CD4-positive, alpha-beta T cell treated with Interferon alpha-2 for 1 hour (primary cell): ENCODE measurements around the gene TMSB15A.
"Not testable (repeated sequence)": the region's sequence is repeated elsewhere in the genome, so short reads cannot be mapped to it uniquely, and the experiment has no call there.

ENCODE experiments used
- DNase-seq, 2 donors: peaks; one replicate each; pipeline ENCODE4 v3.0.0-alpha.2; 2020 to 2022

Gene TMSB15A

DNA sequence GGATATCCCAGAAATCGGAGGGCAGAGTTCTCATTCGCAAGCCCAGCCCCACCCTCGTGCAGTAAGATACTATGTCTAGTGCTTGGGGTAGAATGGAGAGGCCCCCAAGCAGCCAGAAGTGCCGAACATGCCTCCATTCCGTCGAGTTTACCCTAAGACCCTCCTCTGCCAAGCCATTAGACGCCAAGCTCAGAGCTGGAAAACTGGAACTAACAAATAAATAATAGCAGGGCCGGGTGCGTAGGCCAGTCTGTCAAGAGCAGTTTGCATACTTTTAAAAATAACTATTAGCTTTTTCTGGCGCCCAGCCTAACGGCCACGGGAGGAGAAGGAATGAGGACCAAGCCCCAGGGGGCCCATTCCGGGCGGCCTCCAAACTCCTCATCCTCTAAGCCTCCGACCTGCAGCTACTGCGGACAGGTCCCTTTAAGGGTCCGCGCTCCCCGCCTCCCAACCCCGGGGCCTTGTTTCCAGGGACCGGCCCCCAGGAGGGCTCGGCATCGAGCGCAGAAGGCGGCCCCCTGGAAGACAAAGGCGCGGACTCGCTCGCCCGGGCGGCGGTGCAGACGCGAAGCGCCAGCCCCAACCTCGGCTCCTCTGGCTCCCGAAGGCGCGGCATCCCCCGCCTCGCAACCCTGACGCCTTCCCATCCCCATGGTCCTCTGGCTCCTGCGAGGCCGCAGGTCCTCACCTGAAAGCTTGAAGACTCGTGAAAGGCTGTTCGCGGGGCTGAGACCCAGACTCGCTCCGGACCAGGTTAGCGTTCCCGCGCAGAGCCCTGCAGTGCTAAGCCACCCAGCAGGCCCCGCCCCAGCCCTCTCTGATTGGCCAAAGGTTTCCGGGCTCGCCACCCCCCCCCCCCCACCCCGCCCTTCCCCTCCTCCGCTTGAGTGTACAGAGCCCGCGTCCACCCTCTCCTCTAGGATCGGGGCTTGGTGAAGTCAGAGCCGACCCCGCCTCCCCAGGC is at the start of gene TMSB15A:
TMSB15A (minus strand) TSS at position 765 of the 967 bp plus-strand sequence.
- DNase-seq, result peak; percentile 36 to 52

DNA sequence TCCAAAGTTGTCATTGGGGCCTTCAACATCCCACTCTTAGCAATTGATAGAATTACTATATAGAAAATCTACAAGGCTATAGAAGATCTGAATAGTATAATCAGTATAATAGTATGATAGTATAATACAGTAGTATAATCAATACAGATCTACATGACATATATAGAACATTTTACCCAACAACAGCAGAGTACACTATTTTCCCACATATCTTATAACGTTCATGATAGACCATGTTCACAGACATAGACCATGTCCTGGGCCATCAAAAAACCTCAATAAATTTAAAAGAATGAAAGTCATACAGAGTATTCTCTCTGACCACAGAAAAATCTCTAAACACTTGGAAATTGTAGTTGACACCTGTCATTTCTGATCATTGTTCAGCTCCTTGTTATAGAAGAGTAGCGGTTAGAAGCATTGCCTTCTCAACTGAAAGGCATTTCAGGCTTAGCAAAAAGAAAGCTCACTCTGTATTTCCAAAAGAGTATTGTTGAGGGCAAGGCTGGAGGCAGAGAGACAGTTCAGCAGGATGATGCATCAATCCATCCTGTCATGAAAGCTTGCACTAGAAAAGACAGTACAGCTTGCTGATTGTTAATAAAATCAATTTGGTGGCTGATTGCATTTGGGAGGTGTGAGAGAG is 44.0 kb upstream of the TMSB15A start:
- no peak for DNase-seq

DNA sequence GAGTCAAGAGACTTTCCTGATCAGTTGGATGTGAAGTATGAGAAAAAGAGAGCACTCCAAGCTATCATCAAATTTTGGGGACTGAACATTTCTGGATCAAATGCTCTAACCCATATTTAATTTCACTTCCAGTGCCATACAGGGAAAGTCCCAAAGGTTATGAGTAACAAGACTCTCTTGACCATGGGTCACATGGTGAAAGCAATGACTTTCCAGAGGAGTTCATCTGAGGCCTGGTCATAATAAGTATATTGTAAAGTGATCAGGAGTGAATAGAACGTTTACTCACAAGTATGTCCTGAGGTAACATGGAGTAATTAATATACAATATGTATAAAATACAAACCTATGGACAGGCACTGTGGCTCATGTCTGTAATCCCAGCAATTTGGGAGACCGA is 42.1 kb upstream of the TMSB15A start:
- no peak for DNase-seq

DNA sequence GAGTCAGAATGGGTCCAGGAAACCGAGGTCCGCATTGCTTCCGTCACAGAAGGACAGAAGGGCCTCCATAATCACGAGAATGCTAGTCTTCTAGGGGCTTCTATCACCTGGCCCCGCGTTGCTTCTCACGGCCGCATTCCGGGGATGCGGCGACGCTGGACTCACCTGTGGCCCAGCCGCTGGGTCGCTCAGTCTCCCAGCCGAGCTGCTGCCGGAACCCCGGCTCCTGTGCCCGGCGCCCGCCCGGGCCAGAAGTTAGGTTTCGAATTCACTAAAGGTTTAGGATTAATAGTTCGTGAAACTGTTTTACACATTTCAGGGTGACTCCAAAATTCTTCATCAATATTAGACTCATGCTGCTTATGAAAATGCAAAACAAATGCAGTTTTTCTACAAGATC is 31.7 kb upstream of the TMSB15A start:
- DNase-seq, result no peak

DNA sequence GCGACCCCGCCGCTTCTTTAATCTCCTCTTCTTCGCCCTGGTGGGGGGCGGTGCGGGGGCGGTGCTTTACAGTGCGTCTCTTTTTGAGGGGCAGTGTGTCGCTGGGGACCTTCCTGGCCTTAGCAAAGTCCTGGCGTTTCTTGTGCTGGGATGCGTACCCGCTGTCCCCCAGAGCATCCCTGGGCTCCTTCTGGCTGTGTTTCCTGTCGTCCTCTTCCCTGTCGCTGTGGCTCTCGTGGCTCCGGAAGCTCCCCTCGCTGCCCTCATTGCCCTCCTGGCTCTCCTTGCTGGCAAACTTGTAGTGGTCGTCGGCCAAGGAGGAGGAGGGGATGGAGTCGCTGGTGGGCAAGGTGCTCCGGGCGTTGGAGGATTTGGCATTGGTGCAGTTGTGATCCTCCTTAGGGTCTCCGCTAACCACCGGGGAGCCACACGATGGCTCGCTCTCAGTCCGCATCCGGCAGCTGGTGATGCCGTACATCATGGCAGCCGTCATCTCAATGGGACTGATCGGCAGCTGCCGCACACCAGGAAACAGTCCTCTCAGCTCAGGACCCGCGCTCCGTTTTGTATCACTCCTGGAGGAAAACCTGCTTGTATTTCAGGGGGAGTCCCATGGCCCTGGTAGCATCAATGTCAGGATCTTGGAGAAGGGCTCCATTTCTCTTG is 30.4 kb upstream of the TMSB15A start:
- peak in 1 of 2 donors; percentile 8 for DNase-seq

DNA sequence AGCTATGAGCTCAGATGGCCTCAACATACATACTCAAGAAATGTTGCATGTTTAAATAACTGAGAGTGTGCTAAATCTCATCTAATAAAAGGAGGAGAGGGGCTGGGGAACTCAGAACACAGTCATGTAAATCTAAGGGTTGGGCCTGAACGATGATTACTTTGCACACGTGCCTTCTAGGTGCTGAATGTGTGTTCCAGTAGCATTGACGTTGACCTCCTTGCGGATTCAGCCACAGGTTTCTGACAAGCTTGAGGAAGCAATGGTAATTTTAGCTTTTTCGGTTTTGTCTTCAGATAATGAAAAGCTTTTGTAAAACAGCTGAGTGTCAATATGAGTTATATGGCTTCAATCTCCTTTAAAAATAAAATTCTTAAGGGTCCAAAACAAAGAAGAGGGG is 29.6 kb upstream of the TMSB15A start:
- not testable (repeated sequence) for DNase-seq

DNA sequence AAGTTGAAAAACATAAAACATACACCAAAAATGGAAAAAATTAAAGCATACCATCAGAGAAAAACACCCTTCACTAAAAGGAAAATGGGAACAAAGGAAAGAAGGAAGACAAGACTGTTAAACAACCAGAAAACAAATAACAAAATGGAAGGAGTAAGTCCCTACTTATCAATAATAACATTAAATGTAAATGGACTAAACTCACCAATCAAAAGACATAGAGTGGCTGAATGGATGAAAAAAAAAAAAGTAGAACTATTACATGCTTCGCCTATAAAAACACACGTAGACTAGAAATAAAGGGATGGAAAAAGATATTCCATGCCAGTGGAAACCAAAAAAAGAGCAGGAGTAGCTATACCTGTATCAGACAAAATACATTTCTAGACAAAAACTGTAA is 19.4 kb upstream of the TMSB15A start:
- no peak for DNase-seq

DNA sequence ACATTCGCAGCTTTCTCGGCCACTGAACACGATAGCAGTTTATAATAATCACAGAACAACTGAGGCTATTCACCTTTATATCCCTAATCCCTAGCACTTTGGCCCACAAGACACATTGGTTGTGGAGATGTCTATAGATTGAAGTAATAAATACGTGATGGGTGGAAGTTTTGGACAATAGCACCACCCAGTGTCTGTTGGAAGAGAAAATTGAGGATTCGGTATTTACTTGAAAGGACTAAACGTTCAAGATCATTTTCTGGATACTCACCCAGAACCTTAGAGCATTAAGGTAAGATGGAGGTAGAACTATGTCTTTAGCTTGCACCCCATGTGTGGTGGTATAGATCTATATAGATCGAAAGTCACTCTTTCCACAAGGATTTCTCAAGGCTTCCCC is 787 bp upstream of the TMSB15A start:
- no peak for DNase-seq

DNA sequence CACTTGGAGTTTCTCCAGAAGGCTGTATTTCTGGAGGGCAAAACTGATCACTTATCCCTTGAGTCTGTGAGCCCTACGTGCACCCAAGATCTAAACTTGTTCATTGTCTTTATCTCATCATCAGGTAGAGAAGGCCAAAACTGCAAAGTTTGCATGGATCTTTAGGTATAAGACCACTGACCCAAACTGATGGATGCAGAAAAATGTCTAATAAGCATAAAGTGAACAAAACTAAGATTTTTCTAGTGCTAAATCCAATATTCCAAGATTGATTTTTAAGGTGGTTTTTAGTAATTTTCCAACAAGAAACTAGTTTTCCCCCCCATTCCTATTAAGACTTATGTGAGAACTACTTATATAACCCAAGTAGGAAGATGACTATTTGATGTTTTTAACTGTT is 2.0 kb downstream of the TMSB15A start:
- no peak for DNase-seq

DNA sequence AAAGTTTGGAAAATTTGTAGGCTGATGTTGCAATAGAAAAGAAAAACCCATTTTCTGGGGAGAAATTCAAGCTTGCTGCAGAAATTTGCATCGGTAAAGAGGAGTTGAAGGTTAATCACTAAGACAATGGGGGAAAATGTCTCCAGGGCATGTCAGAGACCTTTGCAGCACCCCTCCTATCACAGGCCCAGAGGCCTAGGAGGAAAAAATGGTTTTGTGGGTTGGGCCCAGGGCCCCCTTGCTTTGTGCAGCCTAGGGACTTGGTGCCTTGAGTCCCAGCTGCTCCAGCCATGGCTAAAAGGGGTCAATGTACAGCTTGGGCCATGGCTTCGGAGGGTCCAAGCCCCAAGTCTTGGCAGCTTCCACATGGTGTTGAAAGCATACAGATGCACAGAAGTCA is 17.8 kb downstream of the TMSB15A start:
- DNase-seq, result no peak

DNA sequence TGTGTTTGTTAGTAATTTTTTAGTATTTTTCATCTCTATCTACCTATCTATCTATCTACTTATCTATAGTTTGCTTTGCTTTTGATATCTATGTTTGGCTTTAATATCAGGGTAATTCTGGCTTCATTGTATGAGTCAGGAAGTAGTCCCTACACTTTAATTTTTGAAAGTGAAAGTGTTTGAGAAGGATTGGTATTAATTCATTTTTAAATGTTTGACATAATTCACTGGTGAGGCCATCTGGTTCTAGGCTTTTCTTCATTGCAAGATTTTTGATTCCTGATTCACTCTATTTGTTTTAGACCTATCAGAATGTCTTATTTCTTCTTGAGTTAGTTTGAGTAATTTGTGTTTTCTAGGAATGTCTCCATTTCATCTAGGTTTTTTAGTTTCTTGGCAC is 24.8 kb downstream of the TMSB15A start:
- no peak for DNase-seq

DNA sequence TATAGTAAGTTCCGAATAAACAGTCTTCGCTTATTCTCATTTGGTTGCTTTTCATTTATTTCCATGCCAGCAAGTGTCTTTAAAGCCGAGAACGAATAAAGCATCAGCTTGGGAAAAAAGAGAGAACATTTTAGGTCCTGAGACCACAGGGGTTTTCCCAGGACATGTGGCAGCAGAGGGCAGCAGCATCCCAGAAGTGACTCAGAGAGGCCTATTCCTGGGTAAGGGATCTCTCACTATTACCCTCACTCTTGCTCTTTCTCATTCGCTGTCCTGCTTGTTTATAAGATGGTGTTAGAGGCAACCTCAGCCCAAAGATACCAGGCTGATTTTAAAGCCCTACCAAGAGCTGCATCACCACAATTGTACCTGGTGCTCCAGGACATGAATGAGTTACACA is 37.8 kb downstream of the TMSB15A start:
- DNase-seq, result not testable (repeated sequence)

DNA sequence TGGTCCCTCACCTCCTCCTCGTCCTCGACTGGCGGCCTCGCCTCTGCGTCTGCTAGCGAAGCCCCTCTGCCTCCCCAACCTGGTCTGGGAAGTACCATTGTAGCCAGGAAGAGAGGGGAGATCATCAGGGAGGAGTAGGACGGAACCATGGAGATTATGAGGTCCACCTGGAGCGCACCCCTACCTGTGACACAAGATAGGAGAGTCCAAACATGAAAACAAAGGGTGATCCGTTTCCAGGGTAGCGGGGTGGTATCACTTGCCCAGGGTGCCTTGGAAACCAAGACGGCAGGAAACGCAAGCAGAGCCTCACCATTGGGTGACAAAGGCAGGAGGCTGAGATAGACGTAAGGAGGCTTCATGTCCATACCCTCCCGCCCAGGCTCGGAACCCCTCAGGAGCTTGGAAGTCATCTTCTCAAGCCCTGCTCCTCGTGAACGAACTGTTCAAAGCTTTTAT is 44.7 kb downstream of the TMSB15A start, which contains the start of gene TCP11X2:
TCP11X2 (minus strand) TSS at position 51 of the 459 bp plus-strand sequence.
- DNase-seq, result not testable (repeated sequence)

DNA sequence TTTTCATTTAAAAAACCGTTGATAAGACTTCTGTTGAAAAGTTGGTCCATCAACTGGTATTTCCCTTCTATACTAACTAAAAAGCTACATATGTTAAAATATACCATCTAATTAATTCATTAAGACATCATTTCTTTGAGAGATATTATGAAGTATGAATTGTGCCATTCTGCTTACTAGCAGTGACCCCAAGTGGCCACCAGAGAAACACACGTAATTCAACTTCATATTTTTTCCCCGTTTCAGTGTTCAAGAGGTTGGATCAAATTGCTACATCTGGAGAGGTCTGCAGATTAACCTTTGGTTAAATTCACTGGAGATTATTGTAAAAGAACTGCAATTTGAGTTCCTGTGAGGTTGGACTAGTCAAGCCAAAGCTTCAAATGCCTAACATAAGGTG is 46.3 kb downstream of the TMSB15A start:
- DNase-seq, result not testable (repeated sequence)
